ENCODE data around the gene OR6P1.

- TF ChIP-seq CTCF (IDR thresholded peaks at IDR 0.05 in 8 of 11, conservative IDR thresholded peaks at IDR 0.05 in 3 of 11) (no peak), POLR2A (IDR thresholded peaks at IDR 0.05) (no peak), POLR2AphosphoS5 (IDR thresholded peaks at IDR 0.05) (no peak)
These were observed 49.3 kb downstream of the OR6P1 start for GRCh38 chr1:158520955-158521665.

All from spleen (tissue), 7 donors.